Activated CD4-positive, alpha-beta memory T cell treated with anti-CD3 and anti-CD28 coated beads, Interleukin-2, amount 10 ng/mL, durations not matched to agents 7 days and 5 days (primary cell): Measurements from ENCODE around the gene ONECUT1. TPM values are rescaled to one million over a fixed set of nuclear protein-coding genes. Genes with fewer than 3 reads are reported as not detected.

Experiments
- CTCF ChIA-PET: fragments of 350-600 bp; sonication (Branson Sonifier 250); formaldehyde crosslinking; loops from one replicate; lab custom pipeline; 2021; ENCODE audit warnings: antibody characterized with exemption, inconsistent platforms; lab: Charles Lee
- POLR2A ChIA-PET: fragments of 350-600 bp; sonication (Branson Sonifier 250); formaldehyde crosslinking; loops from one replicate; lab custom pipeline; 2021; ENCODE audit warnings: antibody characterized with exemption; lab: Charles Lee
- DNase-seq: peaks from one replicate; pipeline ENCODE4 v3.0.0-alpha.2; 2020
- H3K27ac Mint-ChIP-seq: one replicate; pipeline ENCODE4 v1.8.0; 2021; ENCODE audit warnings: mild to moderate bottlenecking, mixed read lengths
- H3K27me3 Mint-ChIP-seq: one replicate; pipeline ENCODE4 v1.8.0; 2021; ENCODE audit warnings: mixed read lengths
- H3K36me3 Mint-ChIP-seq: one replicate; pipeline ENCODE4 v1.8.0; 2021; ENCODE audit warnings: low read depth, mixed read lengths
- H3K4me1 Mint-ChIP-seq: one replicate; pipeline ENCODE4 v1.8.0; 2021; ENCODE audit warnings: mixed read lengths
- H3K4me3 Mint-ChIP-seq: one replicate; pipeline ENCODE4 v1.8.0; 2021; ENCODE audit warnings: mild to moderate bottlenecking, mixed read lengths
- H3K9me3 Mint-ChIP-seq: one replicate; pipeline ENCODE4 v1.8.0; 2021; ENCODE audit warnings: mixed read lengths
- total RNA-seq, 2 experiments: library from RNA; stranded (reverse); gene quantifications; one replicate each; pipeline ENCODE4 v1.2.3, GENCODE V29; 2021

The ONECUT1 gene
- total RNA-seq, 2 experiments from 2014 or later, result not detected

DNA sequence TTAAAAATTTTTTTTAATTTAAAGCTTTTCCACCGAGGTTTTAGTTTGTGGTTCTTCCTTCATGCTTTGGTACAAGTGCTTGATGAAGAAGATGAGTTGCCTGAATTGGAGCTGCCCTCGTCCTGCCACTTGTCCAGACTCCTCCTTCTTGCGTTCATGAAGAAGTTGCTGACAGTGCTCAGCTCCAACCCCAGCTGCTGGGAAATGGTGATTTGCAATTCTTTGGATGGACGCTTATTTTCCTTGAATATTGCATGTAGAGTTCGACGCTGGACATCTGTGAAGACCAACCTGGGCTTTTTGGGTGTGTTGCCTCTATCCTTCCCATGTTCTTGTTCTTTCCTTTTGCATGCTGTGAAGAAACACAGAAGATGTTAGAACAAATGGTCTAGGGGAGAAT is 32.6 kb downstream of the ONECUT1 start:
- no peaks in the 10 kb centered on the region for H3K36me3 Mint-ChIP-seq
- DNase-seq, result no peak
- no peak overlapping the region for H3K4me3 Mint-ChIP-seq
- no peak overlapping the region for H3K27ac Mint-ChIP-seq
- peaks cover 48% of the 10 kb centered on the region for H3K27me3 Mint-ChIP-seq
- CTCF ChIA-PET, result no interaction called here
- no peaks in the 10 kb centered on the region for H3K9me3 Mint-ChIP-seq
- peaks cover 3% of the 10 kb centered on the region for H3K4me1 Mint-ChIP-seq
- POLR2A ChIA-PET, result no interaction called here

DNA sequence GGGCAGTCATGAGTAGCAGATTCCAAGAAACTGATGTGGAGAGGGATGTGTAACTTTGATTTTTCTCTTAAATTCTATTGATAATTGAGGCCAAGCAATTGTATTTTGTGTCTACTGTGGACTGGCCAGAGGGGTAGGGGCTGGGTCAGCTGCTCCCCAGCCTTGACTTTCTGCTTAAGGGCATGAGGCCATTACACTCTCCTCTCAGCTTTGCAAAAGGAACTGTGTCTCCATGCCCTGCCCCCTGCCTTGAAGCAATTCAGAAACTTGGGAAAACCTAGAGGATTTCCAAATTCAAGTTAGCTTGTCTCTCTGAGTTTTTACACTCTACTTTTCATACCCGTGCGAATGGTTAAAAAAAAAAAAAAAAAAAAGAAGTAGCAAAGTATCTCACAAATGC is 38.6 kb downstream of the ONECUT1 start:
- Mint-ChIP-seq H3K9me3 (no peaks in the 10 kb centered on the region), H3K4me3 (no peak overlapping the region), H3K27me3 (peaks cover 48% of the 10 kb centered on the region), H3K4me1 (no peaks in the 10 kb centered on the region), H3K27ac (no peak overlapping the region), H3K36me3 (no peaks in the 10 kb centered on the region)
- CTCF ChIA-PET, result no interaction called here
- POLR2A ChIA-PET, result no interaction called here
- no peak for DNase-seq

DNA sequence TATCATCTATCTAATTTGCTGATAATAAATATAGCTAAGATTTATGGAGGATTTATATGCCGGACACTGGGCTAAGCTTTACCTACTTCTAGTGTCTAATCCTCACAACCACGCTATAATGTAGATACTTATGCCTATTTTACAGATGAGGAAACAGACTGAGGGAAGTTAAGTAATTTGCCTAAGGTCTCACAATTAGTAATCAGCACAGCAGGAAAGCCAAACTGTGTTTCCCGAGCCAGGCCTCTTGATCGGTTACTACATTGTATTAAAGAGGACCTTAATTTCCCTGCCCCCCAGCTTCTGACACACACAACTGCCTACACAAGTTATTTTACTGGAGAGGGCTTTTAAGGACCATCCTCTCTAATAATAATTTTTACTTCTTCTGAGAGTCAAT is 40.9 kb downstream of the ONECUT1 start:
- H3K27me3 Mint-ChIP-seq, result peaks cover 38% of the 10 kb centered on the region

DNA sequence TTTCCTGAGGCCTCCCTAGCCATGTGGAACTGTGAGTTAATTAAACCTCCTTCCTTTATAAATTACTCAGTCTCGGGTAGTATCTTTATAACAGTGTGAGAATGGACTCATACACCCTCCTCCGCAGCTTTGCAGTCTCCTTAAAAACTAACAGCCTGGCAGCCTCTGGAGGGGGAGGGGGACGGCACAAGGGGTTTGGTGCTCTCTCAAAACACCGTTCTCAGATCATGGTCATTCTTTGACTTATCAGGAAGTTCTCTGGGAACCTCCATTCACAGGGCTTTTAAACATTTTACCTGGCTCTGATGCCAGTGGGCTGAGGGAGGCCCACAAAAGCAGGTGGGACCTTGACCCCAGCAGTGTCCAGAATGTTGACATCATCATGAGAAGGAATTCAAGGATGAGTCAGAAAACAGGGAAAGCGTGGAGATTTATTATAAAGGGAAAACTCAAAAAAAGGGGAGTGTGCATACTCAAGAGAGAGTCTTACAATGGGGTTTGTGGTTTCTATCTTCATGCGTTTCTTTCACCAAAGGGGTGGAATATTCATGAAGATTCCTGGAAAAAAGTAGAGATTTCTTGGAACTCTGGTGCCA is 43.9 kb downstream of the ONECUT1 start:
- ChIA-PET POLR2A (no interaction called here), CTCF (no interaction called here)
- H3K27me3 Mint-ChIP-seq, result peaks cover 19% of the 10 kb centered on the region
- H3K9me3 Mint-ChIP-seq, result no peaks in the 10 kb centered on the region
- H3K4me3 Mint-ChIP-seq, result no peak overlapping the region
- DNase-seq, result no peak
- no peaks in the 10 kb centered on the region for H3K4me1 Mint-ChIP-seq
- no peak overlapping the region for H3K27ac Mint-ChIP-seq
- no peaks in the 10 kb centered on the region for H3K36me3 Mint-ChIP-seq

More for the DNA sequence above, 40.9 kb downstream of the ONECUT1 start:
- H3K9me3 Mint-ChIP-seq, result no peaks in the 10 kb centered on the region
- CTCF ChIA-PET, result no interaction called here
- H3K4me3 Mint-ChIP-seq, result no peak overlapping the region
- no peak overlapping the region for H3K27ac Mint-ChIP-seq
- no peak for DNase-seq
- POLR2A ChIA-PET, result no interaction called here
- H3K4me1 Mint-ChIP-seq, result no peaks in the 10 kb centered on the region
- no peaks in the 10 kb centered on the region for H3K36me3 Mint-ChIP-seq

DNA sequence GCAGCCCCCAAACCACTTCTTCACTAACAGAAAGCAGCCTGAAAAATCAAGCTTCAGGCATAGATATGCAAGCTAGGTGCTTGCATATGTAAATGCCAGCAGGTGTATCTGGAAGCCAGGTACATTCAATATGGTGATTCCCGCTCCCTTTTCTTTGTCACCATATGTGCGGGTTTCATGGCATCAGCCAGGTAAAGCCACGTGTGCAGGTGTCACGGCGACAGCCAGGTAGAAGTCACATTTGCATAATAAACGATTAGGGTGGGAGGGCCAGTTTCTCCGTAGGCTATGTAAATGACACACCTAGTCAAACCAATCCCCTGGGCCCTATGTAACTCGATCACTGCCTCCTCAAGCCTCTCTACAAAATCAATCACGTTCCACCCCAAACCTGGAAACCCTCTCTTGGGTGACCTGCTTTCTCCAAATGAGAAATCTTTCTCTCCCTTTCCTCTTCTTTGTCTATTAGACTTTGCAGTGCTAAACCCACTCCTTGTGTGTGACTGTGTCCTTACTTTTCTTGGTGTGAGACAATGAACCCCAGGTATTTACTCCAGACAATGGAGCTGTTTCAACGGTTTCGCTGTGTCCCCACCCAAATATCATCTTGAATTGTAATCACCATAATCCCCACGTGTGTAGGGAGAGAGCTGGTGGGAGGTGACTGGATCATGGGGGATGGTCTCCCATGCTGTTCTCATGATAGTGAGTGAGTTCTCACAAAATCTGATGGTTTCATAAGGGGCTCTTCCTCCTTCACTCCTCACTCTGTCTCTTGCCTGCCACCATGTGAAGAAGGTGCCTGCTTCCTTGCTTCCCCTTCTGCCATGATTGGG is 44.6 kb downstream of the ONECUT1 start:
- Mint-ChIP-seq H3K27me3 (peaks cover 14% of the 10 kb centered on the region), H3K4me3 (no peak overlapping the region), H3K4me1 (no peaks in the 10 kb centered on the region), H3K27ac (no peak overlapping the region), H3K36me3 (no peaks in the 10 kb centered on the region), H3K9me3 (no peaks in the 10 kb centered on the region)
- DNase-seq, result no peak
- CTCF ChIA-PET, result no interaction called here
- POLR2A ChIA-PET, result no interaction called here

DNA sequence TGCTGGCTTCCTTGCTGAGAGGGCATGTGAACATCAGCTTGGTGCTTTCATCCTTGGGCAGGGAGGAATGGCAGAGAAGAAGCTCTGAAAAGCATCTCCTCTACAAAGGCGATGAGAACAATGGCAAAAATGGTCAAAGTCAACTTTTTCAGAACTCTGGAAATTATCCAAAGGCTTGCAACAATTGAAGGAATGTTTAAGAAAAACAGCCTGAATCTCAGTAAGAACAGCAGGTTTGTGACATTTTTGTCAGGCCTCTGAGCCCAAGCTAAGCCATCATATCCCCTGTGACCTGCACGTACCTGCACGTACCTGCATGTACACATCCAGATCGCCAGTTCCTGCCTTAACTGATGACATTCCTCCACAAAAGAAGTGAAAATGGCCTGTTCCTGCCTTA is 51.8 kb downstream of the ONECUT1 start:
- no peaks in the 10 kb centered on the region for H3K9me3 Mint-ChIP-seq
- peaks cover 15% of the 10 kb centered on the region for H3K27me3 Mint-ChIP-seq
- no peak for DNase-seq
- no peak overlapping the region for H3K27ac Mint-ChIP-seq
- H3K4me1 Mint-ChIP-seq, result peaks cover 19% of the 10 kb centered on the region
- no peaks in the 10 kb centered on the region for H3K36me3 Mint-ChIP-seq
- no peak overlapping the region for H3K4me3 Mint-ChIP-seq
- POLR2A ChIA-PET, result interaction anchor here (0.7 kb wide), 1 partner anchor 178 kb away, joined by 4 read pairs; no protein-coding TSS in a partner anchor
- CTCF ChIA-PET, result interaction anchor here (0.6 to 1.3 kb wide), 4 partner anchors 281 to 485 kb away, joined by 3 to 6 read pairs (median 4); no protein-coding TSS in a partner anchor

DNA sequence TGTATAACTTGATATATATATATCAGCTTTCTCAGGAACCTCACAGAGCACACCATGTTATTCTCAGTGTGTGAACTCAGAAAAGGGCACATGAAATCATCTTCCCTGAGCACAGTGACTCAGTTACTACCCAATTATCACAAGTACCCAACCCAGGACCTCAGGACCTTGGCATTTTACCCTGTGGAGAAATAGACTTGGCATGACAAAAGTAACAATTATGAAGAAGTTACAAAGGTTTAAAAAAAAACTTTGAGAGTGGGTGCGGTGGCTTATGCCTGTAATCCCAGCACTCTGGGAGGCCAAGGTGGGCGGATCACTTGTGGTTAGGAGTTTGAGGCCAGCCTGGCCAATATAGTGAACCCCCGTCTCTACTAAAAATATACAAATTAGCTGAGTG is 52.4 kb downstream of the ONECUT1 start:
- POLR2A ChIA-PET, result interaction anchor here (0.7 kb wide), 1 partner anchor 177 kb away, joined by 4 read pairs; no protein-coding TSS in a partner anchor
- no peaks in the 10 kb centered on the region for H3K36me3 Mint-ChIP-seq
- H3K27me3 Mint-ChIP-seq, result peaks cover 15% of the 10 kb centered on the region
- no peak overlapping the region for H3K4me3 Mint-ChIP-seq
- no peaks in the 10 kb centered on the region for H3K9me3 Mint-ChIP-seq
- CTCF ChIA-PET, result interaction anchor here (0.6 to 1.3 kb wide), 4 partner anchors 281 to 484 kb away, joined by 3 to 6 read pairs (median 4); no protein-coding TSS in a partner anchor
- peaks cover 23% of the 10 kb centered on the region for H3K4me1 Mint-ChIP-seq
- no peak for DNase-seq
- H3K27ac Mint-ChIP-seq, result no peak overlapping the region

DNA sequence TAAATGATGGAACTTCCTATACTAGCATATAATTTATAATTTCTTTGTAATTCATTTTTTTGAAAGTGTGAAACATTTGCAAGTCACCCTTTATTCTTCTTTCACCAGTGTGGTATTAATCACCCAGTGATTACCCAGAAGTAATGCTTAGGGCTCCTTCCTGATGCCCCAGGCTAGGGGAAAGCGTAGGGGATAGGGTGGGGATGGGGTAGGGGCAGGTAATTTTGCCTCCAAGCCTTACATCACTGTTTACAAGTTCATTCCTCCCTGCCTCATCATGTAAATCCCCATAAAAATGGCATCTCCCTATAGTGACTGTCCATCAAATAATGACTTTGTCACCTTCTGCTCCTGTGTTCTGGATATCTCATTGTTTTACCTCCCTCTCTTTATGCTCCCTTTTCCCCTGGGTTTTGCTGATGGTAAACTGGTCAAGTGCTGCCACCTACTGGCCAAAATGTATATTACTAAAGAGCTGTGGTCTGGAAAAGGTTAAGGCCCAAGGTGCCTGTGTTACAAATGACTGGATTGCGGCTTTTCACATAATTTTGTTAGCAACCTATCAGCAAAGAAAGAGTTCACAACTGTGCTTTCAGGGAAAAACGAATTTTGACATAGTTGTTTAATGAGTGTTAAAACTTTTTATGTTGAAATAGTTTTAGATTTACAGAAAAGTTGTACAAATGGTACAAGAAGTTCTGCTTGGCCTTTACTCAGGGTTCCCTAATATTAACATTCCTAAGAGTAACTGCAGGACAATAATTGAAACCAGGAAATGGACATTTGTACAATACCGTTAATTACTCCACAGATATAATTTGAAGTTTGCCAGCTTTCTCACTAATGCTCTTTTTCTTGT is 54.7 kb downstream of the ONECUT1 start:
- ChIA-PET POLR2A (interaction anchor here (1.5 to 2.9 kb wide), 2 partner anchors 404 to 478 kb away, joined by 5 to 16 read pairs; no protein-coding TSS in a partner anchor), CTCF (interaction anchor here (0.7 to 7.8 kb wide), 20 partner anchors 9 to 521 kb away, joined by 3 to 145 read pairs (median 4); no protein-coding TSS in a partner anchor)
- Mint-ChIP-seq H3K4me3 (no peak overlapping the region), H3K9me3 (no peaks in the 10 kb centered on the region), H3K27ac (no peak overlapping the region), H3K36me3 (no peaks in the 10 kb centered on the region), H3K27me3 (peaks cover 15% of the 10 kb centered on the region), H3K4me1 (peaks cover 36% of the 10 kb centered on the region)
- DNase-seq, result peak; percentile 75

DNA sequence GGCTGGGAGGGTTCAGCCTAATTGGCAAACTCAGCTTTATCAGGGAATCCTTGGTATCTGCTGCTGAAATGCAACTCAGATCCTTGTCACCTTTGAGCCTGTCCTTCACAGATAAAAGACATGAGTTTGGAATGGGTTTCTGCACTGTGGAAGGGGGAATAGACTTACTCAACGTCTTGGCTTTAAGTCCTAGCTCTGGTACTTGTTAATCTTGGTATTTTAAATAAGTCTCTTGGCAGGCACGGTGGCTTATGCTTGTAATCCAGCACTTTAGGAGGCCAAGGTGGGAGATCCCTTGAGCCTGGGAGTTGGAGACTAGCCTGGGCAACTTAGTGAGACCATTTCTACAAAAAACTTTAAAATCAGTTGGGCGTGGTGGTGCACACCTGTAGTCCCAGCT is 55.8 kb downstream of the ONECUT1 start:
- Mint-ChIP-seq H3K27ac (no peak overlapping the region), H3K4me1 (peaks cover 46% of the 10 kb centered on the region), H3K36me3 (no peaks in the 10 kb centered on the region), H3K4me3 (no peak overlapping the region), H3K27me3 (peaks cover 6% of the 10 kb centered on the region), H3K9me3 (no peaks in the 10 kb centered on the region)
- DNase-seq, result no peak
- POLR2A ChIA-PET, result interaction anchor here (1.4 to 2.9 kb wide), 3 partner anchors 165 to 477 kb away, joined by 4 to 16 read pairs (median 4); partner anchors contain the start of gene ARPP19
- CTCF ChIA-PET, result interaction anchor here (0.8 to 7.8 kb wide), 14 partner anchors 47 to 517 kb away, joined by 3 to 145 read pairs (median 4); no protein-coding TSS in a partner anchor

DNA sequence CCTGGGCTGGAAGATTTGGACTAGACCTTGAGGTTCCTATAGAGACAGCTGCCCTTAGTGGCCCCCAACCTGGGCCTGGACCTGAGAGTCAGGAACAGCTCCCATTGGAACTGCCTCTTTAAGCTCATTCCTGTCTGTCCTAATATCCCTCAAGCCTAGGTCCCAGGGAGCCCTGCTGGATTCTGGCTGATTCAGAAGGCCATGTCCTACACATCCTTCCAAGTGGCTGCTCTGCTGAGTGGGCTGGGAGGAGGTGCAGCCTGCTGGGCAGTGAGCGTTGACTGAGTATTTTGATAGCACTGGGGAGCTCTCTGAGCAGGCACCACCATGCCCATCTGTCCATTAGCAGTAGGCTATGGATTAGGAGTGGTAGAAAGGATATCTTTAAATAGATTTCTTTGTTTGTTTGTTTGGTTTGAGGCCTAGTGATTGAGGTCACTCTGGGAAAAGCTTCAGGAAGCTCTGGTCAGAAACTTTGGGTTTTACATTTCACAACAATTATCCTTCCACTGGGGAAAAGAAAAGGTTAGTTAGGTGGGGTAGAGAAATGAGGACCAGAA is 56.4 kb downstream of the ONECUT1 start:
- no peak for DNase-seq
- Mint-ChIP-seq H3K27ac (no peak overlapping the region), H3K36me3 (no peaks in the 10 kb centered on the region), H3K4me1 (peaks cover 52% of the 10 kb centered on the region), H3K27me3 (peaks cover 2% of the 10 kb centered on the region), H3K4me3 (no peak overlapping the region), H3K9me3 (no peaks in the 10 kb centered on the region)
- ChIA-PET POLR2A (interaction anchor here (1.0 to 2.9 kb wide), 4 partner anchors 165 to 477 kb away, joined by 3 to 16 read pairs (median 4); partner anchors contain the start of gene ARPP19), CTCF (interaction anchor here (0.7 to 7.8 kb wide), 9 partner anchors 48 to 478 kb away, joined by 3 to 145 read pairs (median 4); no protein-coding TSS in a partner anchor)

DNA sequence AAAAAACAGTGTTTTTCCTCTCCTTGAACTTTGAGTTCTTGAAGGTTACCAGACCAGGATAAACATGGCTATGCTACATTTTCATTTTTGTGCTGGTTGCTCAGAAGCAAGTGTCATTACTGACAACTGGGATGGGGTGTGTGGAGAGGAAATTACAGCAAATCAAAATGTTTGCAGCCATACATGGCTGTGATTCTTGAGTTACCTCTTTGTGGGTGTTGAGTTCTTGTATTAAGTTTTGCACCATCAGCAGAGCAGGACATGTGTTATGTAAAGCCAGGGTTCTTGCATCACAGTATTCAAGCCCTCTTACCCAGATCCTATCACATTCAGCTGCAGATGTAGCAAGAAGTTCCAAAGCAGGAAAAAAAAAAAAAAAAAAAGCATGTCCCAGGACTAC is 57.0 kb downstream of the ONECUT1 start:
- CTCF ChIA-PET, result interaction anchor here (0.6 to 7.8 kb wide), 4 partner anchors 399 to 950 kb away, joined by 4 to 145 read pairs (median 18); no protein-coding TSS in a partner anchor
- Mint-ChIP-seq H3K9me3 (no peaks in the 10 kb centered on the region), H3K4me3 (no peak overlapping the region), H3K36me3 (no peaks in the 10 kb centered on the region), H3K27me3 (no peaks in the 10 kb centered on the region), H3K27ac (no peak overlapping the region), H3K4me1 (peaks cover 54% of the 10 kb centered on the region)
- DNase-seq, result no peak
- POLR2A ChIA-PET, result interaction anchor here (1.0 to 2.9 kb wide), 3 partner anchors 401 to 476 kb away, joined by 3 to 16 read pairs (median 4); no protein-coding TSS in a partner anchor

DNA sequence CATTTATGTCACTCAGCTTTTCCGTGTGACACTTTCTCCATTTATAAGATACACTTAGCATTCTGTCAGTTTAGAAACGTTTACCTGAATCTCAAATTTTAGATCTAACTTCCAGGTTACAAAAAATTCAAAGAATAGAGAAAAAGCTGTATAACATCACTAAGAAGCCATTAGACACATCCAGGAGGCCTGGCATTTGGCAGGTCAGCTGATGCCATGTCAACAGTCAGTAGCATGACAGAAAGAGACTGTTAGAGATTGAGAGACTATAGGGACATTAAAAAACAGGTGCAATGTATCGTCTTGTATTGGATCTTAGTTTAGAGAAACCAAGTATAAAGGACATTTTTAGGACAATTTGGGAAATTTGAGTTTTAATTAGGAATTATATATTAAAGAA is 57.6 kb downstream of the ONECUT1 start:
- CTCF ChIA-PET, result interaction anchor here (0.6 to 7.8 kb wide), 2 partner anchors 477 to 950 kb away, joined by 4 to 145 read pairs; no protein-coding TSS in a partner anchor
- Mint-ChIP-seq H3K36me3 (no peaks in the 10 kb centered on the region), H3K4me3 (no peak overlapping the region), H3K9me3 (no peaks in the 10 kb centered on the region), H3K4me1 (peaks cover 54% of the 10 kb centered on the region), H3K27me3 (no peaks in the 10 kb centered on the region), H3K27ac (no peak overlapping the region)
- no peak for DNase-seq
- POLR2A ChIA-PET, result no interaction called here
